Measurements from ENCODE around the gene SESN3. TPM values are rescaled to one million over a fixed set of nuclear protein-coding genes. Genes with fewer than 3 reads are reported as not detected.

The SESN3 gene
- total RNA-seq, 2 experiments from 2014 or later, result 17.5 to 18.1 TPM

DNA sequence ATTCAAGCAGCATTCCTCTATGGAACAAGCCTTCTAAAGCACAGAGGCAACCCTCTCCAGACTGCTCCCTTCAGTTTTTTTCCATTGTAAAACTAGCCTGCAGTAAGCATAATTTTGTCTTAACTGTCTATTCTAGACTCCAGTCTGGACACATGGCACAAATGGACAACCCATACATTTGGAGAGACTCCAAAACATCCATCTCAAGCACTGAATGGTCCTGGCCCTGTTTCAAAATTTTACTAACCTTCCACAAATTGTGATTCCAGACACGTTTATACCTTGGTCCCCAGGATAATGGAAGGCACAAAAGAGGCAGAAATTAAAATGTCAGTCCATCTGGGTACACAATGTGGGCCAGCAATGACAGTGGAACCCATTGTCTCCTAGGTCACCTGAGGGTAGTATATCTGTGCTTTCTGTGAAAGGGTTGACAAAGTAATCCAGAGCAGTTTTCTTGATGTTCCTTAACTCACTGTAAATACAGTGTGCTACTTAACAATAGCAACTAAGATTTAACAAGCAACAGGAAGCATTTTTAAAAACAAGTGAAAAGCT, 16.2 kb upstream of the SESN3 start:
- H3K9me3 Mint-ChIP-seq, result no peaks in the 10 kb centered on the region
- H3K4me3 Mint-ChIP-seq, result no peak overlapping the region
- no peak overlapping the region for H3K27ac Mint-ChIP-seq
- peaks cover 39% of the 10 kb centered on the region for H3K4me1 Mint-ChIP-seq (ENCODE audit: low read depth)
- no peaks in the 10 kb centered on the region for H3K27me3 Mint-ChIP-seq (ENCODE audit: low read depth)
- intact Hi-C loops (cut with micrococcal nuclease), result no loop called here
- no peaks in the 10 kb centered on the region for H3K36me3 Mint-ChIP-seq (ENCODE audit: low read depth)
- CTCF ChIA-PET, result interaction anchor here (0.6 kb wide), 1 partner anchor 37 kb away, joined by 3 read pairs; no protein-coding TSS in a partner anchor
- no peak for DNase-seq

DNA sequence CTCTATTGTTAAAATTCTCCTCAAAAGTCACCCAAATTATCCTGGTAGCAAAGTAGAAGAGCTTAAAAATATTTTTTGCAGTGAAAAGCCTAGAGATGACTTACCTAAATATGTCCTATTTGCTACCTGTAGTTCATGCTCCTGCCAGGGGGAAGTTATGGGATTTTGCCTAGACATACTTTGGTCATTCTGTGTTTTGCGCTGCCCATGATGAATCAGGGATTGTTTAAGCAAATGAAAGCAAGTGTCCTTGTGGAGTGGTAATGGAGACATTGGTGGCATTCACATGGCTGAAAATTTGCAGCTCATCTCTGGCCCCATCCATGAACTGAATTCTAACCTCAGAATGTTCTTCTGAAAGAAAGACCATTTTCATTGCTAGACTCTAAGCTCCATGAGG, 14.6 kb upstream of the SESN3 start:
- no peaks in the 10 kb centered on the region for H3K27me3 Mint-ChIP-seq (ENCODE audit: low read depth)
- CTCF ChIA-PET, result interaction anchor here (1.4 kb wide), 1 partner anchor 14 kb away, joined by 8 read pairs; the partner anchor contains the start of gene SESN3
- intact Hi-C loops (cut with micrococcal nuclease), result no loop called here
- no peaks in the 10 kb centered on the region for H3K9me3 Mint-ChIP-seq
- H3K27ac Mint-ChIP-seq, result peak overlapping the region; percentile 64
- H3K4me1 Mint-ChIP-seq (ENCODE audit: low read depth), result peaks cover 41% of the 10 kb centered on the region
- H3K36me3 Mint-ChIP-seq (ENCODE audit: low read depth), result no peaks in the 10 kb centered on the region
- DNase-seq, result no peak
- no peak overlapping the region for H3K4me3 Mint-ChIP-seq

DNA sequence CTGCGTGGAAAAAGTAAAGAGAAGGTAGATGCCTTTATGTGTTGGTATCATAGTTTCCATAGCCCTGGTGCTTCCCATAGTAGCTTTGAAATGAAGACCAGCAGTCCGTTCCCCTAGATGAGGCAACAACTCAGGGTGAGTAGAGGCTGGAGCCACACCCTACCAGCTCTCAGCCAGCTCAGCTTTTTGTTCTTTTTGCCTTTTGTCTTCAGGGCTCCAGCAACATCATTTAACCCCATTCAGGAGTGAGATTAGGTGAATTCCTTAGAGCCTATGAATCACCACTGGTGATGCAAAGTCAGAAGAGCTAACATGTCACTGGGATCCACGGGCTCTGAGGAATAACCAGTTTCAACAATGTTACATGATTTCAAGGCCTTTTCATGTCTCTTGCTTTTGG, 14.0 kb upstream of the SESN3 start:
- Mint-ChIP-seq H3K4me3 (no peak overlapping the region), H3K27me3 (ENCODE audit: low read depth) (no peaks in the 10 kb centered on the region), H3K9me3 (no peaks in the 10 kb centered on the region), H3K4me1 (ENCODE audit: low read depth) (peaks cover 41% of the 10 kb centered on the region), H3K36me3 (ENCODE audit: low read depth) (no peaks in the 10 kb centered on the region), H3K27ac (peak overlapping the region; percentile 64)
- CTCF ChIA-PET, result interaction anchor here (1.0 to 1.4 kb wide), 2 partner anchors 13 to 93 kb away, joined by 6 to 8 read pairs; partner anchors contain the start of gene SESN3
- peak; percentile 54 for DNase-seq
- intact Hi-C loops (cut with micrococcal nuclease), result no loop called here

DNA sequence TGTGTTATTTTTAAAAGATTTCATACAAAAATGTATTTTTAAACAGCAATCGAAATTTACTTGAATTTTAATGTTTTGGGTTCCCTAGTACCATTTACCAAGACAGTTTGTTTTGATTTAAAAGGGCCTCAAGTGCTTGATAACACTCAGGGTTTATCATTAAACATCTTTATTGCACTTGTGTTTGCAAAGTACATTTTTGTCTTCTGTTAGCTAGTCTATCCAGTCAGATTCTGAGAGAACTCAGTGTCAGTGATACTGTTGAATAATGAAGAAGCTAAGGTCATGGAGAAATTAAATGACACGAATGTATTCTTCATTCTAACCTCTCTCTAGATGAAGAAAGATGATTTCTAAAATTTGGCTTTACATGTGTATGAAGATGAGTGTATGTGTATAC, 12.7 kb upstream of the SESN3 start:
- H3K36me3 Mint-ChIP-seq (ENCODE audit: low read depth), result no peaks in the 10 kb centered on the region
- DNase-seq, result no peak
- intact Hi-C loops (cut with micrococcal nuclease), result no loop called here
- no peaks in the 10 kb centered on the region for H3K27me3 Mint-ChIP-seq (ENCODE audit: low read depth)
- H3K9me3 Mint-ChIP-seq, result no peaks in the 10 kb centered on the region
- CTCF ChIA-PET, result interaction anchor here (0.9 to 3.8 kb wide), 4 partner anchors 9 to 159 kb away, joined by 3 to 19 read pairs (median 3); partner anchors contain the start of gene SESN3
- H3K4me3 Mint-ChIP-seq, result no peak overlapping the region
- no peak overlapping the region for H3K27ac Mint-ChIP-seq
- H3K4me1 Mint-ChIP-seq (ENCODE audit: low read depth), result peaks cover 39% of the 10 kb centered on the region

DNA sequence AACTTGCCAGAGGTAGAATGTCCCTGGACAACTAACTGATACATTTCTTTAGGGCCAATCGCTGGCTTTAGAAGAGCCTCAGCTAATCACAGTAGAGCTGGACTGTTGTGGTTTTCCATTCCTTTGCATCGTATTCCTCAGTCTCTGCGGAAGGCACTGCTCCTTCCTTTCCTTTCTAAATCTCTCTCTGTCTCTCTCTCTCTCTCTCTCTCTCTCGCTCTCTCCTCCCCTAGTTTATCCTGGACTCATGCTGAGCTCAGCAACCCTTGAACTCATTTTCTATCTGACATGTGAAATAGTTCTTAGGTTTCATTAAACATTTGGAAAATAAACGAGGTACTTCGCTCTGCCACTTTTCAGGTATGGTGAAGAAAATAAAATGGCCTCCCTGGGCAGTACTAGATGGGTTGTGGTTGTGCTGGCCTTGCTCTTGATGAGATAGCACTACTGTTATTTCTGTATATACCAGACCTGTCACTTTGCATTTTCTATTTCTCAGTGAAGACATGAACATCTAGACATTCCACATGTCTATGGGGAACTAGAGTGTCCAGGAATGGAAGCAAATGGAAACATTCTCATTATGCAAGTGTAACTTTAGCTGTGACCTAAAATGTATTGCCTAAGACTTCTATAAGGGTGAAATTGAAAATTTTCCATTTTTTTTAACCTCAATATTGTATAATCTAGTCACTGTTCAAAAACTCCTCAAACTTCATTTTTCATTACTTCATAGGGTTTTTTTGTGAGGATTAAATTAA, 12.0 kb upstream of the SESN3 start:
- intact Hi-C loops (cut with micrococcal nuclease), result no loop called here
- no peaks in the 10 kb centered on the region for H3K27me3 Mint-ChIP-seq (ENCODE audit: low read depth)
- peaks cover 37% of the 10 kb centered on the region for H3K4me1 Mint-ChIP-seq (ENCODE audit: low read depth)
- no peaks in the 10 kb centered on the region for H3K36me3 Mint-ChIP-seq (ENCODE audit: low read depth)
- H3K4me3 Mint-ChIP-seq, result no peak overlapping the region
- DNase-seq, result no peak
- CTCF ChIA-PET, result interaction anchor here (0.7 to 3.8 kb wide), 4 partner anchors 10 to 158 kb away, joined by 3 to 19 read pairs (median 4); partner anchors contain the start of gene SESN3
- H3K27ac Mint-ChIP-seq, result no peak overlapping the region
- H3K9me3 Mint-ChIP-seq, result no peaks in the 10 kb centered on the region

DNA sequence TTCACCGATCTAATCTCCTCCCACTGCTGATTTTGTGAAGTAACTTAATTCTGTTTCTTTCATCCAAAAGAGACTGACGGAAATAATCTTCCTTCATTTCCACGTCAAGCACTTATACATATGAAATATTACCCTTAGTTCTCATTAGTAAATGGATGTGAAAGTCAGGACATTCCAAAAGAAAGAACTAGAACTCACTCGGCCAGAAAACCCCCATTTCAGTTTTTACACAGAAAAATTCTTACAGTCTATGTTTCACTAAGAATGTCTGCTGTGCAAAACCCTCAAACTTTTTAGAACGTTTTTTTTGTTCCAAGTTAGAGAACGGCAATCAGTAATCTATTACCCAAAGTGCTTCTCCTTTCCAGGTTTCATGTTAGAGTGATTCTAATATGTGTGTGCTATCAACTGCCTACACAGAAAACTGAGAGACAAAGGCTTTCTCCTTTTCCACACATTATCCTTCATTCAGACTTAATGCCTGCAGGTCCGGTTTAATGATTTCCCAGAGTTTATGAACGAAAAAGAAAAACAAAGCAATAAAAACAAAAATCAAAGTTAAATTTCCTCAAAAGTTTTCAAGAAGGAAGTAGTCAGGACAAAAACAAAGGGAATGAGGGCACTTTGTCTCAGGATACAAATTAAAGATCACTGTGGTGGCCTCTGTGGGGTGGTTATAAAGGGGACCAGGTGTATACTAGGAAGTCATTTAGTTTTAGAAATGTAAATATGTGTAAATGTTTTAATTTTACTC, 11.3 kb upstream of the SESN3 start:
- peaks cover 30% of the 10 kb centered on the region for H3K4me1 Mint-ChIP-seq (ENCODE audit: low read depth)
- H3K4me3 Mint-ChIP-seq, result no peak overlapping the region
- H3K27ac Mint-ChIP-seq, result no peak overlapping the region
- no peak for DNase-seq
- intact Hi-C loops (cut with micrococcal nuclease), result no loop called here
- no peaks in the 10 kb centered on the region for H3K27me3 Mint-ChIP-seq (ENCODE audit: low read depth)
- CTCF ChIA-PET, result interaction anchor here (0.7 to 3.8 kb wide), 3 partner anchors 10 to 106 kb away, joined by 3 to 19 read pairs (median 5); partner anchors contain the start of gene SESN3
- H3K36me3 Mint-ChIP-seq (ENCODE audit: low read depth), result no peaks in the 10 kb centered on the region
- H3K9me3 Mint-ChIP-seq, result no peaks in the 10 kb centered on the region

DNA sequence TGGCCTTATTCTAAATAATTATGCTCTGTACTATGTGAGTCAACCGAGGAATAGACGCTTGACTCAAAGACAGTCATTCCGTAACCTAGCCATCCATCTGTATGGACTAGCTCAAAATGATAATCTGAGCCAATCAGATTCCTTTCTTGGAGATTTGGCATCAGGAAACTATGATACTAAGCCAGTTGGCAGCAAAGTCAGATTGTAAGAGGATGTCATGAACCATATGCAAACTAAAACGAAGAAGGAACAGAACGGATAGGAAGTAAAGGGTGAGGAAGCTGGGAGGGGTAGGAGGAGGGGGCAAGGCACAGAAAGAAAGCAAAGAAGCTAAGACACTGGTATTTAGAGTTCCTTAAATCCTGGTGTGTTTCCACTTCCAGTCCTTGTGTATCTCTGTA, 10.7 kb upstream of the SESN3 start:
- intact Hi-C loops (cut with micrococcal nuclease), result no loop called here
- peaks cover 28% of the 10 kb centered on the region for H3K4me1 Mint-ChIP-seq (ENCODE audit: low read depth)
- H3K27ac Mint-ChIP-seq, result no peak overlapping the region
- H3K36me3 Mint-ChIP-seq (ENCODE audit: low read depth), result no peaks in the 10 kb centered on the region
- no peaks in the 10 kb centered on the region for H3K9me3 Mint-ChIP-seq
- H3K27me3 Mint-ChIP-seq (ENCODE audit: low read depth), result no peaks in the 10 kb centered on the region
- CTCF ChIA-PET, result interaction anchor here (3.8 kb wide), 1 partner anchor 10 kb away, joined by 19 read pairs; the partner anchor contains the start of gene SESN3
- no peak for DNase-seq
- no peak overlapping the region for H3K4me3 Mint-ChIP-seq

DNA sequence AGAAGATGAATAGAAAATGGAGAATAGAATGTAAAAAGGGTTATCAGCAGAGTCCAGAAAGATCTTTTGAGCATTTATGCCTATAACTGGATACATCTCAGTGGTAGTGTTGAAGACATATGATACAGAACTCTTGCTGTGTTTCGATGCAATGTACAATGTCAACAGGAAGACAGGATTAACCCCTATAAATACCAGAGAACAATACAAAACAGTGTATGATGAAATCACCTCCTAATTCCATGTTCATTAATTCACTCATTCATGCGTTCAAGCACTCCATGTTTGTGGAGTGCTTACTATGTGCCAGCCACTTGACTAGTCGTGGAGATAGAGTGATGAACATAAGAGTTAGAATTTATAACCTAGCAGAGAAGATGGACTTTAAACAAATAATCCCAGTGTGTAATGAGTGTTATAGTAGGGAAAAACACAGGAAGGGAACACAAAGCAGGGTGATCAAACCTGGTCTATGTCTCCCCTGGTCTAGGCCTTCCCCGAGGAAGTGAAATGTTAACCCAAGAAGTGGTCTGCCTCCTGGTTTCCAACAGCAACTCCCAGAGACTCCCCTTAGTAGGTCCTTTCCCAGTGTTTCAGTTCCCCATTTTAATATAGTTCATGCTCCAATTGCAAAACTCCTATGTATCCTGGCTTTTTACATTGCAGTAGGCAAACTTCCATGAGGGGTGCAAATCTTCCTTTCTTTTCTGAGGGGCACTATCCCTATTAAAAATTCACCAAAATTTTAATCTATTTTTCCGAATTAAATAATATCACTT, 9.1 kb upstream of the SESN3 start:
- Mint-ChIP-seq H3K9me3 (no peaks in the 10 kb centered on the region), H3K36me3 (ENCODE audit: low read depth) (no peaks in the 10 kb centered on the region), H3K27me3 (ENCODE audit: low read depth) (no peaks in the 10 kb centered on the region), H3K4me3 (no peak overlapping the region), H3K27ac (no peak overlapping the region), H3K4me1 (ENCODE audit: low read depth) (peaks cover 28% of the 10 kb centered on the region)
- no peak for DNase-seq
- CTCF ChIA-PET, result interaction anchor here (0.5 to 3.8 kb wide), 4 partner anchors 8 to 444 kb away, joined by 3 to 19 read pairs (median 4); partner anchors contain the start of gene SESN3
- intact Hi-C loops (cut with micrococcal nuclease), result loop anchor here (10.0 kb wide), 3 partner anchors 775 to 1155 kb away; partner anchors contain the start of gene JRKL

DNA sequence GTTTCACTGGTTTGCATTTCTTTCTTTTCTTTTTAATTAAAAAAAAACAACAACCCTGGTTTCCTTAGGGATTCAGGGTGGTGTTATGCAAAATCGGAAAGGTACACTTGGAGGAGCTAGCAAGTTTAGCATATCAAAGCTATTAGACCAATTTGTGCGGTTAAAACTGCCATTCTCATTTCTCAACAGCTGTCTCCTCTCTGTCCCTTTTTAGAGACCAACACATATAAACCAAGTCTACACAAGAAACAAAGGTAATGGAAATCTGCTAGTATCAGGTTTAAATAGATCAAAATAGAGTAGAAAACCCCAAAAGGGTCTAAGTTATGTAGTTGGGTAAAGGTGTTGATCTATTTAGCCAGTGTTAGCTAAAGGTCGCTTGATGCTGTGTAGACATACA, 1.7 kb upstream of the SESN3 start:
- peaks cover 42% of the 10 kb centered on the region for H3K4me1 Mint-ChIP-seq (ENCODE audit: low read depth)
- CTCF ChIA-PET, result interaction anchor here (0.6 to 2.9 kb wide), 24 partner anchors 10 to 479 kb away, joined by 3 to 29 read pairs (median 3); no protein-coding TSS in a partner anchor
- no peak for DNase-seq
- H3K27me3 Mint-ChIP-seq (ENCODE audit: low read depth), result no peaks in the 10 kb centered on the region
- H3K9me3 Mint-ChIP-seq, result no peaks in the 10 kb centered on the region
- intact Hi-C loops (cut with micrococcal nuclease), result loop anchor here (2.0 to 10.0 kb wide), 6 partner anchors 52 to 1162 kb away; partner anchors contain the start of genes CWC15, JRKL and KDM4D
- no peaks in the 10 kb centered on the region for H3K36me3 Mint-ChIP-seq (ENCODE audit: low read depth)
- no peak overlapping the region for H3K27ac Mint-ChIP-seq
- H3K4me3 Mint-ChIP-seq, result no peak overlapping the region

DNA sequence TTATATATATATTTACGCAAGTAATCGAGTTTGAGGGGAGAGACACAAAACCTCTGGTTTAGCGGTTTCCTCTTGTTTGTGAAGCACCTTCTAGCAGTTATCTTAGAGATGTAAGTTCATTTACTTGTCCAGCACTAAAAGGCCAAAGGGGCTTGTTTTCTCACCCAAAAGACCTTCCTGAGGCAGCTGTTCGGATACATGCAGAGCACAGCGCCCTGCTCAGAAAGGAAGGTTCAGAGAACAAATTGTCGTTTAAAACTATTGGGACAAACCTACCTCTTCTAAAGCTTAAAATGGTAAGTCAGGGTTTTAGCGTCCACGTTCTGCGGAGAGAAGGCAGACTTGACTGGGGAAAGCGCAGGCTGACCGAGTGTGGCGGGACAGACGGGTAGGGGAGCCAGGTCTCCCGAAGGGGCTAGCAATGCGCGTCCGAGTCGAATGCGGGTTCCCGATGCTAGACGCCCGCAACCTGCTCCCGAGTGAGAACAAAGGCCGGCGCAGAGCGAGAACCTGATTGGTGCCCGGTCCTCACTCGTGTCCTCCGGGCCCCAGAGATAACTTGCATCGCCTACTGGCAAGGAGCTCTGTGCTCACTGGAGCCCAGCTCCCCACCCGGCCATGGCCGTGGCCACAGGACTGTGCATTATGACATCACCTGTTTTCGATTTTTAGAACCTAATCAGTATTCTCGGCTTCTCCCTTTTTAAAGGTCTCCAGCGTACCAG, 1.0 kb upstream of the SESN3 start:
- no peak overlapping the region for H3K27ac Mint-ChIP-seq
- intact Hi-C loops (cut with micrococcal nuclease), result loop anchor here (1.0 to 10.0 kb wide), 22 partner anchors 22 to 1194 kb away; partner anchors contain the start of genes CWC15, ENDOD1, FAM76B and JRKL
- no peaks in the 10 kb centered on the region for H3K27me3 Mint-ChIP-seq (ENCODE audit: low read depth)
- no peaks in the 10 kb centered on the region for H3K9me3 Mint-ChIP-seq
- CTCF ChIA-PET, result interaction anchor here (0.6 to 2.9 kb wide), 30 partner anchors 10 to 530 kb away, joined by 3 to 29 read pairs (median 3); no protein-coding TSS in a partner anchor
- peak; percentile 84 for DNase-seq
- H3K4me1 Mint-ChIP-seq (ENCODE audit: low read depth), result peaks cover 47% of the 10 kb centered on the region
- H3K4me3 Mint-ChIP-seq, result no peak overlapping the region
- H3K36me3 Mint-ChIP-seq (ENCODE audit: low read depth), result no peaks in the 10 kb centered on the region

DNA sequence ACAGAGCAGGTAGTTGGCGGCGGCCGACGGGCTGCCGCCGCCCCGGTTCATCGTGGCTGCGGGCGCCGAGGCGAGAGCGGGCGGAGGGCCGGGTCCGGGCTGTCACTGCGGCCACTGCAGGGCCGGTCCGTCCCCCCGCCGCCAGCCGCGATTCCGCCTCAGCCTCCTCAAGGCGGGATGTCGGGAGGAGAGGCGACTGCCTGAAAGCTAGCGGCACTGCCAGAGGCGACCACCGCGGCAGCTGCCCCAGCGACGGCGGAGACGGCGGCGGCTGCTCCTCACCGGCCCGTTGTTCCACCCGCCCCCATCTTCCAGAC, 234 bp downstream of the SESN3 start:
- Mint-ChIP-seq H3K27ac (no peak overlapping the region), H3K4me1 (ENCODE audit: low read depth) (peaks cover 54% of the 10 kb centered on the region), H3K27me3 (ENCODE audit: low read depth) (no peaks in the 10 kb centered on the region), H3K36me3 (ENCODE audit: low read depth) (no peaks in the 10 kb centered on the region), H3K9me3 (no peaks in the 10 kb centered on the region), H3K4me3 (no peak overlapping the region)
- DNase-seq, result no peak
- CTCF ChIA-PET, result interaction anchor here (0.7 to 2.9 kb wide), 12 partner anchors 8 to 531 kb away, joined by 3 to 29 read pairs (median 6); no protein-coding TSS in a partner anchor
- intact Hi-C loops (cut with micrococcal nuclease), result loop anchor here (1.0 to 10.0 kb wide), 21 partner anchors 24 to 1196 kb away; partner anchors contain the start of genes CWC15, ENDOD1, FAM76B and JRKL

Data from activated naive CD4-positive, alpha-beta T cell treated with anti-CD3 and anti-CD28 coated beads for 36 hours (primary cell).